Measurements from ENCODE around the gene SYT14. TPM values are rescaled to one million over a fixed set of nuclear protein-coding genes. Genes with fewer than 3 reads are reported as not detected.

The SYT14 gene
- total RNA-seq, 4 donors from 2014 or later, result not detected

GRCh38 chr1:210001751-210002150, 63.7 kb downstream of the SYT14 start:
- ATAC-seq (ENCODE audit: low FRiP score) (no peak), DNase-seq (ENCODE audit: low spot score) (no peak)
- no peak for TF ChIP-seq CTCF (IDR thresholded peaks at IDR 0.05)

- ATAC-seq (ENCODE audit: low FRiP score), result no peak
These were observed 65.5 kb downstream of the SYT14 start for GRCh38 chr1:210003501-210003900.

GRCh38 chr1:210010161-210010560, 72.1 kb downstream of the SYT14 start:
- ATAC-seq (ENCODE audit: low FRiP score), result no peak
- DNase-seq (ENCODE audit: low spot score), result no peak
- TF ChIP-seq CTCF (IDR thresholded peaks at IDR 0.05), result no peak

More at GRCh38 chr1:210003501-210003900, 65.5 kb downstream of the SYT14 start:
- no peak for DNase-seq (ENCODE audit: low spot score)
- no peak for TF ChIP-seq CTCF (IDR thresholded peaks at IDR 0.05)

- TF ChIP-seq CTCF (IDR thresholded peaks at IDR 0.05), result no peak
- DNase-seq (ENCODE audit: low spot score) (no peak), ATAC-seq (ENCODE audit: low FRiP score) (no peak)
These were observed 83.3 kb downstream of the SYT14 start for GRCh38 chr1:210021145-210021860.

- TF ChIP-seq CTCF (IDR thresholded peaks at IDR 0.05), result no peak
- DNase-seq (ENCODE audit: low spot score), result no peak
- no peak for ATAC-seq (ENCODE audit: low FRiP score)
These were observed 84.0 kb downstream of the SYT14 start for GRCh38 chr1:210022044-210022443.

DNA sequence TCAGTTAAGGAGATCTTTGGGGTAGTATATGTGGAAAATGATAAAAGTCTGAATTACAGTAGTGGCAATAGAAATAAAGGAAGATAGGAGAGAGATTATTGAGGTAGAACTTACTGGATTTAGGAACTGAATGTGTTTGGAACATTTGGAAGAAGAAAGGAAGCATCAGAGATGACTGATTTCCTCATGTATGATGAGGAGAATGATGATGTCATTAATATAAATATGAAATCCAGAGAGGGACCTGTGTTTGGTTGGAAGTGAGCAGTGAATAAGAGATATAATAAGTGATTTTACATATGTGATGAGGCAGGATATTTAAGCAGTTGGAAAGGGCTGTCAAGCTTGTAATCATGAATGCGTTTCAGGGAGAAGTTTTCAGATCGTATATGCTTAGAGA, 86.3 kb downstream of the SYT14 start:
- ATAC-seq (ENCODE audit: low FRiP score) (no peak), DNase-seq (ENCODE audit: low spot score) (no peak)
- no peak for TF ChIP-seq CTCF (IDR thresholded peaks at IDR 0.05)

- ATAC-seq (ENCODE audit: low FRiP score) (no peak), DNase-seq (ENCODE audit: low spot score) (no peak)
- TF ChIP-seq CTCF (IDR thresholded peaks at IDR 0.05), result no peak
These were observed 87.0 kb downstream of the SYT14 start for GRCh38 chr1:210024996-210025395.
